Measurements from ENCODE around the gene SLC9A3.

The SLC9A3 gene

DNA sequence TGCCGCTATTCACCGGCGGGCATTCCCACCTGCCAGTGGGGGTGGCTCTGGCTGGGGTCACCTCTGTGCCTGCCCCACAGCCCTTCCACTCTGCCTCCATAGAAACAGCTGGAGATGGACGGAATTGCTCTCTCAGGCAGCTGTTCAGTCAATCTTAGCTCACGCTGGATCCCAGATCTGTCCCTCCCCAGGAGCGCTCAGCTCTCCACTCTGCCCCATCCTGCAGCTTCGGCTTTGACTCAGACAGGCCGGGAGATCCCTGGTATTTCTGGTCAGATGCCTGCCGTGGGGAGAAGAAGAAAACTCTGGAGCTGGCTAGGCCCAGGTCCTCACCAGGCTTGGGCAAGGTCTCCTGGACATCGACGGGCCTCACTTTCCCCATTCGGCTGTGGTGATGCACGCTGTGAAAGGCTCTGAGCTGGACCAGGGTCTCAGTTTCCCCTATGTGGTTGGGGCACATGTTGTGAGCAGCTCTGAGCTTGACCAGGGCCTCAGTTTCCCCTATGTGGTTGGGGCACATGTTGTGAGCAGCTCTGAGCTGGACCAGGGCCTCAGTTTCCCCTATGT is 7.6 kb upstream of the SLC9A3 start:
- TF ChIP-seq, protein P1, sequence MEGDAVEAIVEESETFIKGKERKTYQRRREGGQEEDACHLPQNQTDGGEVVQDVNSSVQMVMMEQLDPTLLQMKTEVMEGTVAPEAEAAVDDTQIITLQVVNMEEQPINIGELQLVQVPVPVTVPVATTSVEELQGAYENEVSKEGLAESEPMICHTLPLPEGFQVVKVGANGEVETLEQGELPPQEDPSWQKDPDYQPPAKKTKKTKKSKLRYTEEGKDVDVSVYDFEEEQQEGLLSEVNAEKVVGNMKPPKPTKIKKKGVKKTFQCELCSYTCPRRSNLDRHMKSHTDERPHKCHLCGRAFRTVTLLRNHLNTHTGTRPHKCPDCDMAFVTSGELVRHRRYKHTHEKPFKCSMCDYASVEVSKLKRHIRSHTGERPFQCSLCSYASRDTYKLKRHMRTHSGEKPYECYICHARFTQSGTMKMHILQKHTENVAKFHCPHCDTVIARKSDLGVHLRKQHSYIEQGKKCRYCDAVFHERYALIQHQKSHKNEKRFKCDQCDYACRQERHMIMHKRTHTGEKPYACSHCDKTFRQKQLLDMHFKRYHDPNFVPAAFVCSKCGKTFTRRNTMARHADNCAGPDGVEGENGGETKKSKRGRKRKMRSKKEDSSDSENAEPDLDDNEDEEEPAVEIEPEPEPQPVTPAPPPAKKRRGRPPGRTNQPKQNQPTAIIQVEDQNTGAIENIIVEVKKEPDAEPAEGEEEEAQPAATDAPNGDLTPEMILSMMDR (IDR thresholded peaks at IDR 0.05; ENCODE audit: low read depth, low read length) = no peak
- in situ Hi-C loops (cut with HindIII; ENCODE audit: low sequenced_read_pairs) = no loop called here
- no peak overlapping the region for H3K4me3 ChIP-seq (ENCODE audit: low read depth, low read length)
- DNase-seq (ENCODE audit: low read depth, low spot score) = no peak

GRCh38 chr5:531101-531748 is 7.0 kb upstream of the SLC9A3 start:
- no peak overlapping the region for H3K4me3 ChIP-seq (ENCODE audit: low read depth, low read length)
- no peak for DNase-seq (ENCODE audit: low read depth, low spot score)
- in situ Hi-C loops (cut with HindIII; ENCODE audit: low sequenced_read_pairs) = no loop called here
- TF ChIP-seq, protein P1 (IDR thresholded peaks at IDR 0.05; ENCODE audit: low read depth, low read length) = no peak

DNA sequence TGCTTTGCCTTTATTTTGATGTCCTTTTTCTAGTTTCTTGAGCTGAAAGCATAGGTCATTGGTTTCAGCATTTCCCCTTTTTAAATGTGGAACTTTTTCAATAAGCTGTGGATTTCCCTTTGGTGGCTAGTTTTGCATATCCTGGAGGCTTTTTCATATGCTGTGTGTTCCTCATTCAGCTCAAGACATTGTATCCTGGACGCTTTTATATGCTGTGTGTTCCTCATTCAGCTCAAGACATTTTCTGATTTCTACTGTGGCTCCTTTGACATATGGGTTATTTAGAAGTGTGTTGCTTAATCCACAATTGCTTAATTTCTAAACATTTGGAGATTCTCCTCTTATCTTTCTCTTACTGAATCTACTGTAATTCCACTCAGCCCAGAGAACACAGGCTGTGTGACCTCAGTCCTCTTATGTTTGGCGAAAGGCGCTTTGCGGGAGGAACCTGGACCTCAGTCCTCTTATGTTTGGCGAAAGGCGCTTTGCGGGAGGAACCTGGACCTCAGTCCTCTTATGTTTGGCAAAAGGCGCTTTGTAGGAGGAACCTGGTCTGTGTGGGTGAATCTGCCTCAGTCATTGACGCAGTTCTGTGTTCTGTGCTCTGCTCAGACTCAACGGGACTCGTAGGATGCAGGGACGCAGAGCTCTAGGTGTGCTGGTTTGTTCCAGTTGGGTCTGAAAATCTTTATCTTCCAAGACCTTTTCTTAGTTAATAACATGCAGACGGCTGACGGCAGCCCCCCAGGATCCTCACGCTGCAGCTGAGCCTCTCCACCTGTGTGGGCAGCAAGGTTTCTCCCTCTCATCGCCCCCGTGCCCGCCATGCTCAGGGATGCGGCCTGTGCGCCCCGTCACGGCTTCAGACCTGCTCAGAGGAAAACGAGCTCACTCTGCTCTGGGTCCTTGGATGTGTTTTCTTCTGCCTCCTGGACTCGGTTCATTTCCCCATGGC is 6.0 kb upstream of the SLC9A3 start:
- TF ChIP-seq, protein P1 (IDR thresholded peaks at IDR 0.05; ENCODE audit: low read depth, low read length) = no peak
- H3K4me3 ChIP-seq (ENCODE audit: low read depth, low read length) = no peak overlapping the region
- no peak for DNase-seq (ENCODE audit: low read depth, low spot score)
- in situ Hi-C loops (cut with HindIII; ENCODE audit: low sequenced_read_pairs) = no loop called here

- no peak overlapping the region for H3K4me3 ChIP-seq (ENCODE audit: low read depth, low read length)
- in situ Hi-C loops (cut with HindIII; ENCODE audit: low sequenced_read_pairs) = no loop called here
- TF ChIP-seq, protein P1 (IDR thresholded peaks at IDR 0.05; ENCODE audit: low read depth, low read length) = no peak
- no peak for DNase-seq (ENCODE audit: low read depth, low spot score)
Measured at GRCh38 chr5:528629-529511, 4.6 kb upstream of the SLC9A3 start.

DNA sequence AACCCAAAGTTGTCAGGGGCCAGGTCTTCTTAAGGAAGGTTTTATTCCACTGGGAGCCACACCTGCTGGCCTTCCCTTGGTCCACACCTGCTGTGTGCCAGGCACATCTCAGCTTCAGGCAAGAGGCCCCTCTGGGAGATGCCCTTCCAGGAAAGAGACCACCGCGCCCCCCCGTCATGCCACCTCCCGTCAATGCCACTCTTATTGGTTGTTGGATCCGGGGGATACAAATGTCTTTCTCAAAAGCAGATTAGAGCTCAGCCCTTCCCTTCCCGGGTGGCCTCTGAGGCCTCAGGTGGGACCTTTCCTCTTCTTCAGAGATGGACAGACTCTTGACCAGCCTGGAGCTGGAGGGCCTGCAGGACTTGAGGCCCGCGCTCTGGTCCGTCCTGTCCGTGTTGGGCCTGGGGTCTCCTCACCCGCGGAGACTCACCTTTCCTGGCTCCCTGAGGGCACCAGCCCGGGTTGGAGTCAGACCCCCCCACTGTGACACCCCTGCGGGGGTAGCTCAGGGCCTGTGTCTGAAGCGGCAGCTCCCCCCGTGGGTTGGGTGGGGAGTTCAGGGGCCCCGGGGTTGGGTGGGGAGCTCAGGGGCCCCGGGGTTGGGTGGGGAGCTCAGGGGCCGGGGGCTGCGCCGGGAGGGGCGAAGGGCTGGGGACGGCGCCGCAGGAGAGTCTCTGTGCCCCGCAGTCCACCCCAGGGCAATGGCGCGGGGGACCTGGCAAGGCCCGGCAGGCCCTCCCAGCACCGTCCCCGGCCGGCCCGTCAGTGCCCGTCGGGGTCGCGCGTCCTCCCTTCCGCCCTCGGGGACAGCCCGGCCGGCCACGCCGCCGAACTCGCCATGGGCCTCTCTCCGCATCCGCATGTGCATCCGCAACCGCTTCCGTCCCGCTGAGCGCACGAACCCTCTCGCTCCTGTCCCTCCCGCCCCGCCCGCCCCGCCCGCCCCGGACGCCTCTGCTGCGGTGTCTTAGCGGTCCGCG is 3.7 kb upstream of the SLC9A3 start:
- TF ChIP-seq, protein P1 (IDR thresholded peaks at IDR 0.05; ENCODE audit: low read depth, low read length) = no peak
- in situ Hi-C loops (cut with HindIII; ENCODE audit: low sequenced_read_pairs) = no loop called here
- no peak for DNase-seq (ENCODE audit: low read depth, low spot score)
- H3K4me3 ChIP-seq (ENCODE audit: low read depth, low read length) = no peak overlapping the region
